ENCODE results near the gene LYPD6B. TPM values are rescaled to one million over a fixed set of nuclear protein-coding genes. Genes with fewer than 3 reads are reported as not detected.

LYPD6B gene
- total RNA-seq, 1 experiment from 2014 or later = 0.37 TPM

DNA sequence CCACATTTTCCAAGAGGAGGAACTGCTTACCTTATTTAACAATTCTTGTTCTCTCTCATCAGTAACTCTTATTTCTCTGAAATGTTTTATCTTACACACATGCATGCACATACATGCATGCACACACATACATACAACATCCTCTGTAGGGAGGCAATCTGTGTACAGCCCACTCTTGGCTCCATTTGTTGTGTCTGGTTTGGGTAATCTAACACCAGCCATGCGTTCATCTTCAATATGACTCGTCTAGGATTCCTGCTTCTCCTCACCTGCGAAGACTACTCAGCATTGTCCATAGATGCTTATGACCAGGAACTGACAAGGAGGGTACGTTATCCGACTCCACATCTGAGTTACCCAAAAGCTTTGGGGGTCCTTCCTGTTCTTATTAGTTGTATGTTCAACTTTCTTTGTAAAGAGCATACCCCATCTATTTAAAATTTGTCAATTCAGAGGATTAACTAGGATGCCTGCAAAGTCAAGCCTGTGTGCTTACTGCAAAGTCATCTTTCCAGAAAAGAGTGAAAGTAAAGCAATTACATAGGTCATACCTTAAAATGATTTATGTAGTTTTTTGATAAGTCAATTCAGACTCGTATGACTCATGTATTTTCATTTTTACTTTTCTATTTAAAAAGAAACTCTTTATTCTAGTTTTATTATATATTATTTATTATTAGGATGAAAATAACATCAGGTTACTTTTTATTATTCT is 18.2 kb downstream of the LYPD6B start:
- no peak overlapping the region for H3K4me3 Mint-ChIP-seq (ENCODE audit: unreplicated experiment)
- TF ChIP-seq, protein P1, sequence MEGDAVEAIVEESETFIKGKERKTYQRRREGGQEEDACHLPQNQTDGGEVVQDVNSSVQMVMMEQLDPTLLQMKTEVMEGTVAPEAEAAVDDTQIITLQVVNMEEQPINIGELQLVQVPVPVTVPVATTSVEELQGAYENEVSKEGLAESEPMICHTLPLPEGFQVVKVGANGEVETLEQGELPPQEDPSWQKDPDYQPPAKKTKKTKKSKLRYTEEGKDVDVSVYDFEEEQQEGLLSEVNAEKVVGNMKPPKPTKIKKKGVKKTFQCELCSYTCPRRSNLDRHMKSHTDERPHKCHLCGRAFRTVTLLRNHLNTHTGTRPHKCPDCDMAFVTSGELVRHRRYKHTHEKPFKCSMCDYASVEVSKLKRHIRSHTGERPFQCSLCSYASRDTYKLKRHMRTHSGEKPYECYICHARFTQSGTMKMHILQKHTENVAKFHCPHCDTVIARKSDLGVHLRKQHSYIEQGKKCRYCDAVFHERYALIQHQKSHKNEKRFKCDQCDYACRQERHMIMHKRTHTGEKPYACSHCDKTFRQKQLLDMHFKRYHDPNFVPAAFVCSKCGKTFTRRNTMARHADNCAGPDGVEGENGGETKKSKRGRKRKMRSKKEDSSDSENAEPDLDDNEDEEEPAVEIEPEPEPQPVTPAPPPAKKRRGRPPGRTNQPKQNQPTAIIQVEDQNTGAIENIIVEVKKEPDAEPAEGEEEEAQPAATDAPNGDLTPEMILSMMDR (IDR thresholded peaks at IDR 0.05; ENCODE audit: unreplicated experiment) = no peak
- no peaks in the 10 kb centered on the region for H3K27me3 Mint-ChIP-seq (ENCODE audit: insufficient read depth, unreplicated experiment)
- DNase-seq (ENCODE audit: unreplicated experiment) = no peak
- H3K9me3 Mint-ChIP-seq (ENCODE audit: unreplicated experiment) = no peaks in the 10 kb centered on the region
- BruUV-seq (replicated peaks) = no TSS peak
- intact Hi-C loops (cut with micrococcal nuclease) = no loop called here
- H3K27ac Mint-ChIP-seq (ENCODE audit: low read depth, unreplicated experiment) = no peak overlapping the region
- ChIA-PET CTCF (no interaction called here), POLR2A (interaction anchor here (0.6 kb wide), 1 partner anchor 692 kb away, joined by 5 read pairs; no protein-coding TSS in a partner anchor)
- H3K36me3 Mint-ChIP-seq (ENCODE audit: insufficient read depth, unreplicated experiment) = no peaks in the 10 kb centered on the region
- no peaks in the 10 kb centered on the region for H3K4me1 Mint-ChIP-seq (ENCODE audit: insufficient read depth, unreplicated experiment)

DNA sequence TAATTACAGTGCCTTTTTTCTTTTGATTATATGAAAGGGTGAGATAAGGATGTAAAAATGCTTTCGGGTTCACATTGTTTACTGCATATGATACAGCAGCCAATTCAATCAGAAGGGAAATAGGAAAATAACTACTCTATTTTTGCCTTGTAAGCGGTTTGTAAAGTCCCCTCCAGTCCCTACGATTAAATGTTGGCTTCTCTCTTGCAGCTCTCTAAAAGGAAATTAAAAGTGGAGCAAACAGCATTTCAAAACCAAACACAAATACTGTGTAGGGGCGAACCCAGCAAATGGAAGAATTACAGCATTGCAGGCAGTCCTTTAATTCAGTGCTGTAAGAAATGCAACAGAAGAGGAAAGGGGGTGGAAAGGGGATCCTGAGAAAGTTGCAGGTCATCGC is 18.9 kb downstream of the LYPD6B start:
- ChIA-PET POLR2A (interaction anchor here (0.6 kb wide), 1 partner anchor 691 kb away, joined by 5 read pairs; no protein-coding TSS in a partner anchor), CTCF (interaction anchor here (0.7 kb wide), 1 partner anchor 864 kb away, joined by 3 read pairs; no protein-coding TSS in a partner anchor)
- H3K27ac Mint-ChIP-seq (ENCODE audit: low read depth, unreplicated experiment) = no peak overlapping the region
- no peaks in the 10 kb centered on the region for H3K4me1 Mint-ChIP-seq (ENCODE audit: insufficient read depth, unreplicated experiment)
- TF ChIP-seq, protein P1 (IDR thresholded peaks at IDR 0.05; ENCODE audit: unreplicated experiment) = no peak
- H3K9me3 Mint-ChIP-seq (ENCODE audit: unreplicated experiment) = no peaks in the 10 kb centered on the region
- no peak overlapping the region for H3K4me3 Mint-ChIP-seq (ENCODE audit: unreplicated experiment)
- no peak for DNase-seq (ENCODE audit: unreplicated experiment)
- no TSS peak for BruUV-seq (replicated peaks)
- no peaks in the 10 kb centered on the region for H3K27me3 Mint-ChIP-seq (ENCODE audit: insufficient read depth, unreplicated experiment)
- H3K36me3 Mint-ChIP-seq (ENCODE audit: insufficient read depth, unreplicated experiment) = no peaks in the 10 kb centered on the region
- intact Hi-C loops (cut with micrococcal nuclease) = no loop called here

DNA sequence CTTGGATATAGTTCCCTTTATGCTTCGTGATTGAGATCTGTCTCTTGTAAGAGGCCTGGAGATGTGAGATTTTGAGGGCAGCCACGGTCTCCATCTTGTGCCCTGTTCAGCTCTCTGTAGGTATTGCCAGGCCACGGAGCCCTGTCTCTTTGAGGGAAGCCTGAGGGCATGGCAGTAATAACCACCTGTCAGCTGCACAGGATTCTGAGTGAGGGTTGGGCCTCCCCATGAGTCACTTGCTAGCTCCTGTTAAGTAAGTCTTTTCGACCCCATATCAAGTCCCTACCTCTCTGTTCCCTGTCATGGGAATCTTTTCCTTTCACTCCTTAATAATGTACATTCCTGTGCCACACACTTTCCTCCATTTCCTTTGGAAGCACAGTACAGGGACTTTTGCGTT is 20.4 kb downstream of the LYPD6B start:
- BruUV-seq (replicated peaks) = no TSS peak
- no peak overlapping the region for H3K4me3 Mint-ChIP-seq (ENCODE audit: unreplicated experiment)
- no peaks in the 10 kb centered on the region for H3K36me3 Mint-ChIP-seq (ENCODE audit: insufficient read depth, unreplicated experiment)
- H3K27ac Mint-ChIP-seq (ENCODE audit: low read depth, unreplicated experiment) = no peak overlapping the region
- H3K27me3 Mint-ChIP-seq (ENCODE audit: insufficient read depth, unreplicated experiment) = no peaks in the 10 kb centered on the region
- intact Hi-C loops (cut with micrococcal nuclease) = no loop called here
- H3K9me3 Mint-ChIP-seq (ENCODE audit: unreplicated experiment) = no peaks in the 10 kb centered on the region
- TF ChIP-seq, protein P1 (IDR thresholded peaks at IDR 0.05; ENCODE audit: unreplicated experiment) = no peak
- POLR2A ChIA-PET = interaction anchor here (0.9 kb wide), 1 partner anchor 32 kb away, joined by 3 read pairs; no protein-coding TSS in a partner anchor
- DNase-seq (ENCODE audit: unreplicated experiment) = peak; percentile 17
- CTCF ChIA-PET = interaction anchor here (0.7 to 1.3 kb wide), 2 partner anchors 10 to 505 kb away, joined by 3 to 5 read pairs; no protein-coding TSS in a partner anchor
- H3K4me1 Mint-ChIP-seq (ENCODE audit: insufficient read depth, unreplicated experiment) = no peaks in the 10 kb centered on the region

GRCh38 chr2:149059822-149060221 is 21.3 kb downstream of the LYPD6B start:
- H3K27ac Mint-ChIP-seq (ENCODE audit: low read depth, unreplicated experiment) = no peak overlapping the region
- no TSS peak for BruUV-seq (replicated peaks)

More at GRCh38 chr2:149059822-149060221, 21.3 kb downstream of the LYPD6B start:
- H3K4me1 Mint-ChIP-seq (ENCODE audit: insufficient read depth, unreplicated experiment) = no peaks in the 10 kb centered on the region
- ChIA-PET CTCF (interaction anchor here (1.3 kb wide), 1 partner anchor 10 kb away, joined by 5 read pairs; no protein-coding TSS in a partner anchor), POLR2A (interaction anchor here (0.9 kb wide), 2 partner anchors 33 to 1388 kb away, joined by 3 read pairs; no protein-coding TSS in a partner anchor)
- H3K9me3 Mint-ChIP-seq (ENCODE audit: unreplicated experiment) = no peaks in the 10 kb centered on the region
- DNase-seq (ENCODE audit: unreplicated experiment) = no peak
- H3K4me3 Mint-ChIP-seq (ENCODE audit: unreplicated experiment) = no peak overlapping the region
- TF ChIP-seq, protein P1 (IDR thresholded peaks at IDR 0.05; ENCODE audit: unreplicated experiment) = no peak
- no peaks in the 10 kb centered on the region for H3K27me3 Mint-ChIP-seq (ENCODE audit: insufficient read depth, unreplicated experiment)
- intact Hi-C loops (cut with micrococcal nuclease) = no loop called here
- H3K36me3 Mint-ChIP-seq (ENCODE audit: insufficient read depth, unreplicated experiment) = no peaks in the 10 kb centered on the region

Measured in MCF 10A (cell line).